Colonic mucosa (tissue), 4 donors: ENCODE results near the gene MCM5. TPM values are rescaled to one million over a fixed set of nuclear protein-coding genes. Genes with fewer than 3 reads are reported as not detected.

ENCODE experiments used
- DNase-seq: peaks from one replicate; pipeline ENCODE4 v3.0.0-alpha.2; 2020
- H3K27ac ChIP-seq: fragments of 200-600 bp; one replicate; pipeline ENCODE4 v1.8.0; 2021
- H3K27me3 ChIP-seq: fragments of 200-600 bp; one replicate; pipeline ENCODE4 v1.8.0; 2021
- H3K36me3 ChIP-seq: fragments of 200-600 bp; one replicate; pipeline ENCODE4 v1.8.0; 2021
- H3K4me1 ChIP-seq: fragments of 200-600 bp; one replicate; pipeline ENCODE4 v1.8.0; 2021; ENCODE audit warnings: mild to moderate bottlenecking
- H3K4me3 ChIP-seq: fragments of 200-600 bp; one replicate; pipeline ENCODE4 v1.8.0; 2021
- H3K9ac ChIP-seq, 2 donors: one replicate each; pipeline ENCODE4 v1.7.0; 2013; ENCODE audit warnings: control low read depth in 2 of 2, low read depth in 2 of 2, low read length in 2 of 2
- H3K9me3 ChIP-seq: fragments of 200-600 bp; one replicate; pipeline ENCODE4 v1.8.0; 2021
- intact Hi-C: fragments of 100-400 bp; cut with DNase I; formaldehyde crosslinking; loops from one replicate; pipeline ENCODE4 v1.14.1; 2022
- total RNA-seq, 2 donors: library from RNA; stranded (reverse); fragmentation: NEBNext Ultra II Directional in 1 of 2; extraction: Animal tissue kit (Norgen Biotek cat#: 25700) in 1 of 2; gene quantifications; one replicate each; pipeline ENCODE4 v1.2.1, GENCODE V29; 2021
- TF ChIP-seq, protein P1 (sequence below): fragments of 200-600 bp; IDR thresholded peaks from one replicate; pipeline ENCODE4 v1.8.0; 2022; ENCODE audit warnings: antibody characterized with exemption, mild to moderate bottlenecking
- donor health status: healthy.
- donor health status: DM: no; HTN: no; CAD: no.
- donor health status: DM: no; HTN: no; CAD: no.

MCM5 gene
- total RNA-seq, 2 donors from 2014 or later = 33.0 to 120 TPM

DNA sequence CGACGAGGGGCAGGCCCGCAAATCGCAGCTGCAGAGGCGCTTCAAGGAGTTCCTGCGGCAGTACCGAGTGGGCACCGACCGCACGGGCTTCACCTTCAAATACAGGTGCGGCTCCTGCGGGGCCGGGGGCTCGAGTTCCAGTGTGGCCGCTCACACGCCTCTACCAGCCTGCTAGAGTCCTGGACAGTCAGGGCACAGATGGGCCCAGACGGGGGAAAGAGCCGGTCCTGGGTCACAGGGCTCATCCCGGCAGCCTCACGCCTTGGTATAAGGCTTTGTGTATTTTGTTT lies 506 bp downstream of the MCM5 start:
- no peaks in the 10 kb centered on the region for H3K9me3 ChIP-seq
- no peaks in the 10 kb centered on the region for H3K36me3 ChIP-seq
- intact Hi-C loops = no loop called here
- H3K9ac ChIP-seq = peak overlapping the region; percentile 81 to 84
- H3K4me3 ChIP-seq = peak overlapping the region; percentile 98
- no peaks in the 10 kb centered on the region for H3K4me1 ChIP-seq
- no peak overlapping the region for H3K27ac ChIP-seq
- TF ChIP-seq, protein P1, sequence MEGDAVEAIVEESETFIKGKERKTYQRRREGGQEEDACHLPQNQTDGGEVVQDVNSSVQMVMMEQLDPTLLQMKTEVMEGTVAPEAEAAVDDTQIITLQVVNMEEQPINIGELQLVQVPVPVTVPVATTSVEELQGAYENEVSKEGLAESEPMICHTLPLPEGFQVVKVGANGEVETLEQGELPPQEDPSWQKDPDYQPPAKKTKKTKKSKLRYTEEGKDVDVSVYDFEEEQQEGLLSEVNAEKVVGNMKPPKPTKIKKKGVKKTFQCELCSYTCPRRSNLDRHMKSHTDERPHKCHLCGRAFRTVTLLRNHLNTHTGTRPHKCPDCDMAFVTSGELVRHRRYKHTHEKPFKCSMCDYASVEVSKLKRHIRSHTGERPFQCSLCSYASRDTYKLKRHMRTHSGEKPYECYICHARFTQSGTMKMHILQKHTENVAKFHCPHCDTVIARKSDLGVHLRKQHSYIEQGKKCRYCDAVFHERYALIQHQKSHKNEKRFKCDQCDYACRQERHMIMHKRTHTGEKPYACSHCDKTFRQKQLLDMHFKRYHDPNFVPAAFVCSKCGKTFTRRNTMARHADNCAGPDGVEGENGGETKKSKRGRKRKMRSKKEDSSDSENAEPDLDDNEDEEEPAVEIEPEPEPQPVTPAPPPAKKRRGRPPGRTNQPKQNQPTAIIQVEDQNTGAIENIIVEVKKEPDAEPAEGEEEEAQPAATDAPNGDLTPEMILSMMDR = no peak
- H3K27me3 ChIP-seq = no peaks in the 10 kb centered on the region
- no peak for DNase-seq

DNA sequence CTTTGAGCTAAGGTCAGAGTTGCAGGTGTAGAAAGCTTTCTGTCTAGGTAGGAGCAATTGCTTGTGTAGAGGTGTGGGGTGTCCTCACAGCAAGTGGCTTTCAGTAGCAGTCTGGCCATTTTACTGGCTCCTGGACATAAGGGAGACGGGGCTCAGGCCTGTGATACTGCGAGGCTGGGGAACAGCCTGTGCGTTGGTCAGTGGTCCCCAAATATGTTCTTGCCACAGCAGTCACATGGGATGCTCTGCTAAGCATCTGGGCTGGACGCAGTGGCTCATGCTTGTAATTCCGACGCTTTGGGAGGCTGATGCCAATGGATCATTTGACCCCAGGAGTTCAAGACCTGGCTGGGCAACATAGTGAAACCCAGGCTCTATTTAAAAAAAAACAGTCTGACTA lies 1.9 kb downstream of the MCM5 start:
- H3K4me1 ChIP-seq = no peaks in the 10 kb centered on the region
- H3K9ac ChIP-seq = no peak overlapping the region
- intact Hi-C loops = no loop called here

DNA sequence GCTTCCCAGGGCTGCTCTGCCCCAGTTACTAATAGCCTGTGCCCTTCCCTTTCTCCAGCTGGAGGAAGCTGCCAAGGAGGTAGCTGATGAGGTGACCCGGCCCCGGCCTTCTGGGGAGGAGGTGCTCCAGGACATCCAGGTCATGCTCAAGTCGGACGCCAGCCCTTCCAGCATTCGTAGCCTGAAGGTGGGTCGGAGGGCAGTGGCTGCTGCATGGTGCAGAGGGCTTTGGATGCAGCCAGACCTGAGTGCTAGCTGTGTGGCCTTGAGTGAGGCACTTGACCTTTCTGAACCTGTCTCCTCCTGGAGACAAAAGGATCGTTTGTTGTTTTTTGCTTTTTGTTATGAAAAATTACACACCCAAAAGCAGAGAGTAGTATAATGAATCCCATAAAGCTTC lies 3.4 kb downstream of the MCM5 start:
- Histone ChIP-seq H3K27ac (no peak overlapping the region), H3K27me3 (no peaks in the 10 kb centered on the region), H3K9me3 (no peaks in the 10 kb centered on the region), H3K36me3 (no peaks in the 10 kb centered on the region), H3K9ac (no peak overlapping the region), H3K4me1 (no peaks in the 10 kb centered on the region), H3K4me3 (no peak overlapping the region)
- TF ChIP-seq, protein P1 = no peak
- DNase-seq = no peak
- intact Hi-C loops = no loop called here

More for the DNA sequence above, 1.9 kb downstream of the MCM5 start:
- H3K36me3 ChIP-seq = no peaks in the 10 kb centered on the region
- DNase-seq = no peak
- TF ChIP-seq, protein P1 = no peak
- no peak overlapping the region for H3K4me3 ChIP-seq
- no peaks in the 10 kb centered on the region for H3K27me3 ChIP-seq
- H3K9me3 ChIP-seq = no peaks in the 10 kb centered on the region
- H3K27ac ChIP-seq = no peak overlapping the region

DNA sequence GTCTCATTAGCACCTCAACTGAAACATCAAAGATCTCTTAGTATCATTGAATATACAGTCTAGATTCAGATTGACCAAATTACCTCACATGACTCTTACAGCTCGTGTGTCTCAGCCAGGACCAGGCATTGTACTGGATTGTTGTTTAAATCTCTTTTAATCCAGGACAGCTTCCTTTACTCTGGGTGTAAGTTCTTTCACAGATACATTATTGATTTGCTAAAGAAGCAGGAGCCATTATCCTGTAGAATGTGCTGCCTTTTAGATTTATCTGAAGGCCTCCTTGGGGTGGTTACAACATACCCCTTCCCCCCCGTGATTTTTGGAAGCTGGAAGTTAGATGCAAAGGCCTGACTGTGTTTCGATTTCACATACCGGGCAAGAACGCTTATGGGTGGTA lies 4.2 kb downstream of the MCM5 start:
- Histone ChIP-seq H3K9me3 (no peaks in the 10 kb centered on the region), H3K4me1 (no peaks in the 10 kb centered on the region), H3K27me3 (no peaks in the 10 kb centered on the region)

DNA sequence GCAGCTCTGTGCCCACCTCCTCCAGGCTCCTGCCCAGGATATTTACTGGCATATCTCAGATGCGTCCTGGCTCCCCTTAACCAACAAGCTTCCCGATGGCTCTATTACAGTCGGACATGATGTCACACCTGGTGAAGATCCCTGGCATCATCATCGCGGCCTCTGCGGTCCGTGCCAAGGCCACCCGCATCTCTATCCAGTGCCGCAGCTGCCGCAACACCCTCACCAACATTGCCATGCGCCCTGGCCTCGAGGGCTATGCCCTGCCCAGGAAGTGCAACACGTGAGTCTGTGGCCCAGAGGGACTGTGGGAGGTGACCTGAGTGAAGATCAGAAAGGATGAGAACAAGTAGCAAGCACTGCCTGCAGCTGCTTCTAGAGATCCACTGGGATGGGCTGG lies 6.5 kb downstream of the MCM5 start:
- no peaks in the 10 kb centered on the region for H3K9me3 ChIP-seq
- TF ChIP-seq, protein P1 = no peak
- no peak overlapping the region for H3K9ac ChIP-seq
- H3K27me3 ChIP-seq = no peaks in the 10 kb centered on the region
- H3K27ac ChIP-seq = no peak overlapping the region
- no peak overlapping the region for H3K4me3 ChIP-seq
- DNase-seq = no peak
- intact Hi-C loops = no loop called here
- no peaks in the 10 kb centered on the region for H3K4me1 ChIP-seq
- H3K36me3 ChIP-seq = no peaks in the 10 kb centered on the region

More for the DNA sequence above, 4.2 kb downstream of the MCM5 start:
- Histone ChIP-seq H3K36me3 (no peaks in the 10 kb centered on the region), H3K9ac (no peak overlapping the region), H3K4me3 (no peak overlapping the region), H3K27ac (no peak overlapping the region)
- DNase-seq = no peak
- intact Hi-C loops = no loop called here
- TF ChIP-seq, protein P1 = no peak

DNA sequence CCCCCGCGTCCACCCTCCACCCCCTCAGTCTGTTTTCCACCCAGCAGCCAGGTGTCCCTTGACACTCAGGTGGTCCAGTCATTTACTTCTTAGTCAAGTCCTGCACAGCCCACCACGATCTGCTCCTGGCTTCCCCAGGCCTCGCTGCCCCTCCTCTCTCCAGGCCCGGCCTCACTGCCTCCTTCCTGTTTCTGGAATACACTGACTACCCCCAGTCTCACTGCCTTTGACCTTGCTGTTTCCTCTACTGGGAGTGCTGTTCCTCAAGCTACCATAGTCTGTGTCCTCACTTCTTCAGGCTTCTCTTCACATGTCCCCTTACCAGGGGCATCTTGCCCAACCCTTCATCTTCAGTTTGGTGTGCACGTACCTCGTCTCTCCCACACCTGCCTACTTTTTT lies 7.4 kb downstream of the MCM5 start:
- intact Hi-C loops = no loop called here
- H3K4me3 ChIP-seq = no peak overlapping the region
- no peaks in the 10 kb centered on the region for H3K4me1 ChIP-seq
- no peak for DNase-seq
- H3K9me3 ChIP-seq = no peaks in the 10 kb centered on the region
- H3K27me3 ChIP-seq = no peaks in the 10 kb centered on the region
- H3K36me3 ChIP-seq = no peaks in the 10 kb centered on the region
- H3K27ac ChIP-seq = no peak overlapping the region
- TF ChIP-seq, protein P1 = no peak
- no peak overlapping the region for H3K9ac ChIP-seq
